ENCODE measurements around the gene FXR2. TPM values are rescaled to one million over a fixed set of nuclear protein-coding genes. Genes with fewer than 3 reads are reported as not detected.
A peak's percentile ranks its signal among the peaks of the same experiment; 100 is the strongest.

FXR2 gene
- polyA plus RNA-seq: 10 to 100 TPM; 14.7 to 19.0 TPM

- Histone ChIP-seq H3K36me3 (ENCODE audit: control insufficient read depth in 2 of 2, insufficient read depth in 2 of 2, low read length in 1 of 2) (peaks cover 0 to 2% of the 10 kb centered on the region in 2 donors), H3K4me1 (ENCODE audit: control insufficient read depth in 2 of 2, insufficient read depth in 2 of 2, low read length in 1 of 2) (no peaks in the 10 kb centered on the region), H3K9me3 (ENCODE audit: control insufficient read depth in 2 of 2, insufficient read depth in 1 of 2, low read depth in 1 of 2, low read length in 1 of 2) (no peaks in the 10 kb centered on the region), H3K27ac (ENCODE audit: low read depth in 2 of 2, low read length in 1 of 2) (peak within 1 kb of the TSS; percentile 98 to 99), H3K27me3 (ENCODE audit: control insufficient read depth in 1 of 2, insufficient read depth in 2 of 2, low read length in 2 of 2) (no peaks in the 10 kb centered on the region), H3K4me3 (ENCODE audit: low read depth in 1 of 2, low read length in 2 of 2) (peak within 1 kb of the TSS; percentile 85 to 89)
- 1% methylated on average over 49 to 93 of the region's 93 CpGs for WGBS, 2 donors
Observed at GRCh38 chr17:7614425-7615264, at the start of gene FXR2. Gene FXR2, minus strand, starts transcription at chr17:7614897. Its CDS starts 365 bp downstream, at chr17:7614532.

GRCh38 chr17:7656958-7657609, 42.4 kb upstream of the FXR2 start:
- Histone ChIP-seq H3K4me1 (ENCODE audit: control insufficient read depth in 2 of 2, insufficient read depth in 2 of 2, low read length in 1 of 2) (no peaks in the 10 kb centered on the region), H3K9me3 (ENCODE audit: control insufficient read depth in 2 of 2, insufficient read depth in 1 of 2, low read depth in 1 of 2, low read length in 1 of 2) (no peaks in the 10 kb centered on the region), H3K36me3 (ENCODE audit: control insufficient read depth in 2 of 2, insufficient read depth in 2 of 2, low read length in 1 of 2) (no peaks in the 10 kb centered on the region), H3K27me3 (ENCODE audit: control insufficient read depth in 1 of 2, insufficient read depth in 2 of 2, low read length in 2 of 2) (no peaks in the 10 kb centered on the region), H3K4me3 (ENCODE audit: low read depth in 1 of 2, low read length in 2 of 2) (no peak overlapping the region), H3K27ac (ENCODE audit: low read depth in 2 of 2, low read length in 1 of 2) (no peak overlapping the region)
- 57 to 60% methylated on average over 10 of the region's 10 CpGs for WGBS, 2 donors

GRCh38 chr17:7655541-7655840, 40.8 kb upstream of the FXR2 start:
- no peak overlapping the region for H3K27ac ChIP-seq (ENCODE audit: low read depth in 2 of 2, low read length in 1 of 2)

GRCh38 chr17:7654832-7655540, 40.3 kb upstream of the FXR2 start:
- H3K27ac ChIP-seq (ENCODE audit: low read depth in 2 of 2, low read length in 1 of 2): no peak overlapping the region
- peaks cover 0 to 6% of the 10 kb centered on the region in 2 donors for H3K4me1 ChIP-seq (ENCODE audit: control insufficient read depth in 2 of 2, insufficient read depth in 2 of 2, low read length in 1 of 2)
- no peaks in the 10 kb centered on the region for H3K9me3 ChIP-seq (ENCODE audit: control insufficient read depth in 2 of 2, insufficient read depth in 1 of 2, low read depth in 1 of 2, low read length in 1 of 2)
- H3K27me3 ChIP-seq (ENCODE audit: control insufficient read depth in 1 of 2, insufficient read depth in 2 of 2, low read length in 2 of 2): peaks cover 0 to 5% of the 10 kb centered on the region in 2 donors
- 79 to 81% methylated on average over 15 to 16 of the region's 16 CpGs for WGBS, 2 donors
- H3K36me3 ChIP-seq (ENCODE audit: control insufficient read depth in 2 of 2, insufficient read depth in 2 of 2, low read length in 1 of 2): no peaks in the 10 kb centered on the region
- H3K4me3 ChIP-seq (ENCODE audit: low read depth in 1 of 2, low read length in 2 of 2): no peak overlapping the region

More at GRCh38 chr17:7655541-7655840, 40.8 kb upstream of the FXR2 start:
- H3K9me3 ChIP-seq (ENCODE audit: control insufficient read depth in 2 of 2, insufficient read depth in 1 of 2, low read depth in 1 of 2, low read length in 1 of 2): no peaks in the 10 kb centered on the region
- WGBS, 2 donors: 88 to 92% methylated on average over 17 of the region's 17 CpGs
- no peaks in the 10 kb centered on the region for H3K36me3 ChIP-seq (ENCODE audit: control insufficient read depth in 2 of 2, insufficient read depth in 2 of 2, low read length in 1 of 2)
- H3K4me3 ChIP-seq (ENCODE audit: low read depth in 1 of 2, low read length in 2 of 2): no peak overlapping the region
- peaks cover 0 to 6% of the 10 kb centered on the region in 2 donors for H3K4me1 ChIP-seq (ENCODE audit: control insufficient read depth in 2 of 2, insufficient read depth in 2 of 2, low read length in 1 of 2)
- peaks cover 0 to 5% of the 10 kb centered on the region in 2 donors for H3K27me3 ChIP-seq (ENCODE audit: control insufficient read depth in 1 of 2, insufficient read depth in 2 of 2, low read length in 2 of 2)

GRCh38 chr17:7652388-7653356, 38.0 kb upstream of the FXR2 start:
- Histone ChIP-seq H3K27me3 (ENCODE audit: control insufficient read depth in 1 of 2, insufficient read depth in 2 of 2, low read length in 2 of 2) (peaks cover 0 to 5% of the 10 kb centered on the region in 2 donors), H3K27ac (ENCODE audit: low read depth in 2 of 2, low read length in 1 of 2) (no peak overlapping the region), H3K4me1 (ENCODE audit: control insufficient read depth in 2 of 2, insufficient read depth in 2 of 2, low read length in 1 of 2) (peaks cover 0 to 6% of the 10 kb centered on the region in 2 donors)

GRCh38 chr17:7651665-7652387, 37.1 kb upstream of the FXR2 start:
- Histone ChIP-seq H3K27me3 (ENCODE audit: control insufficient read depth in 1 of 2, insufficient read depth in 2 of 2, low read length in 2 of 2) (peaks cover 0 to 5% of the 10 kb centered on the region in 2 donors), H3K27ac (ENCODE audit: low read depth in 2 of 2, low read length in 1 of 2) (peak overlapping the region in 1 of 2 donors; percentile 0), H3K9me3 (ENCODE audit: control insufficient read depth in 2 of 2, insufficient read depth in 1 of 2, low read depth in 1 of 2, low read length in 1 of 2) (no peaks in the 10 kb centered on the region), H3K4me3 (ENCODE audit: low read depth in 1 of 2, low read length in 2 of 2) (peak overlapping the region; percentile 33 to 48), H3K36me3 (ENCODE audit: control insufficient read depth in 2 of 2, insufficient read depth in 2 of 2, low read length in 1 of 2) (no peaks in the 10 kb centered on the region), H3K4me1 (ENCODE audit: control insufficient read depth in 2 of 2, insufficient read depth in 2 of 2, low read length in 1 of 2) (peaks cover 0 to 6% of the 10 kb centered on the region in 2 donors)
- 5 to 8% methylated on average over 43 to 54 of the region's 54 CpGs for WGBS, 2 donors

More at GRCh38 chr17:7652388-7653356, 38.0 kb upstream of the FXR2 start:
- Histone ChIP-seq H3K9me3 (ENCODE audit: control insufficient read depth in 2 of 2, insufficient read depth in 1 of 2, low read depth in 1 of 2, low read length in 1 of 2) (no peaks in the 10 kb centered on the region), H3K4me3 (ENCODE audit: low read depth in 1 of 2, low read length in 2 of 2) (no peak overlapping the region), H3K36me3 (ENCODE audit: control insufficient read depth in 2 of 2, insufficient read depth in 2 of 2, low read length in 1 of 2) (no peaks in the 10 kb centered on the region)
- WGBS, 2 donors: 66% methylated on average over 12 of the region's 12 CpGs

GRCh38 chr17:7651097-7651664, 36.5 kb upstream of the FXR2 start:
- Histone ChIP-seq H3K4me1 (ENCODE audit: control insufficient read depth in 2 of 2, insufficient read depth in 2 of 2, low read length in 1 of 2) (peaks cover 0 to 6% of the 10 kb centered on the region in 2 donors), H3K27ac (ENCODE audit: low read depth in 2 of 2, low read length in 1 of 2) (peak overlapping the region in 1 of 2 donors; percentile 0), H3K27me3 (ENCODE audit: control insufficient read depth in 1 of 2, insufficient read depth in 2 of 2, low read length in 2 of 2) (peaks cover 0 to 5% of the 10 kb centered on the region in 2 donors)

GRCh38 chr17:7650509-7651096, 35.9 kb upstream of the FXR2 start, which contains the start of gene ATP1B2:
Gene ATP1B2, plus strand, starts transcription at chr17:7650926. Its CDS starts 593 bp downstream, at chr17:7651519.
- H3K9me3 ChIP-seq (ENCODE audit: control insufficient read depth in 2 of 2, insufficient read depth in 1 of 2, low read depth in 1 of 2, low read length in 1 of 2): no peaks in the 10 kb centered on the region
- 1% methylated on average over 25 to 34 of the region's 34 CpGs for WGBS, 2 donors
- H3K27me3 ChIP-seq (ENCODE audit: control insufficient read depth in 1 of 2, insufficient read depth in 2 of 2, low read length in 2 of 2): peaks cover 0 to 5% of the 10 kb centered on the region in 2 donors
- no peaks in the 10 kb centered on the region for H3K36me3 ChIP-seq (ENCODE audit: control insufficient read depth in 2 of 2, insufficient read depth in 2 of 2, low read length in 1 of 2)
- H3K4me1 ChIP-seq (ENCODE audit: control insufficient read depth in 2 of 2, insufficient read depth in 2 of 2, low read length in 1 of 2): peaks cover 0 to 6% of the 10 kb centered on the region in 2 donors
- H3K27ac ChIP-seq (ENCODE audit: low read depth in 2 of 2, low read length in 1 of 2): peak within 1 kb of the TSS in 1 of 2 donors; percentile 0
- peak within 1 kb of the TSS; percentile 33 to 48 for H3K4me3 ChIP-seq (ENCODE audit: low read depth in 1 of 2, low read length in 2 of 2)

More at GRCh38 chr17:7651097-7651664, 36.5 kb upstream of the FXR2 start:
- Histone ChIP-seq H3K9me3 (ENCODE audit: control insufficient read depth in 2 of 2, insufficient read depth in 1 of 2, low read depth in 1 of 2, low read length in 1 of 2) (no peaks in the 10 kb centered on the region), H3K4me3 (ENCODE audit: low read depth in 1 of 2, low read length in 2 of 2) (peak overlapping the region; percentile 33 to 48), H3K36me3 (ENCODE audit: control insufficient read depth in 2 of 2, insufficient read depth in 2 of 2, low read length in 1 of 2) (no peaks in the 10 kb centered on the region)
- WGBS, 2 donors: 1% methylated on average over 41 to 45 of the region's 45 CpGs

All from esophagus (tissue), 2 donors.